Gastroesophageal sphincter (tissue), 3 donors: ENCODE data around the gene ABLIM2.

Source experiments
- POLR2AphosphoS5 ChIP-seq: sonication (generic); formaldehyde crosslinking; IDR thresholded peaks from one replicate; pipeline ENCODE4 v1.6.1; 2017; ENCODE audit warnings: antibody characterized with exemption
- TF ChIP-seq, protein P1 (sequence below), 4 experiments: fragments of 200-600 bp in 2 of 4; fragments of 450-650 bp in 2 of 4; sonication (generic) in 1 of 4; IDR thresholded peaks; one replicate each; pipeline ENCODE4 v1.5.1; 2017 to 2019; ENCODE audit warnings: antibody characterized with exemption in 4 of 4, mild to moderate bottlenecking in 2 of 4, moderate library complexity in 2 of 4

- TF ChIP-seq POLR2AphosphoS5, result no peak
- TF ChIP-seq, protein P1, sequence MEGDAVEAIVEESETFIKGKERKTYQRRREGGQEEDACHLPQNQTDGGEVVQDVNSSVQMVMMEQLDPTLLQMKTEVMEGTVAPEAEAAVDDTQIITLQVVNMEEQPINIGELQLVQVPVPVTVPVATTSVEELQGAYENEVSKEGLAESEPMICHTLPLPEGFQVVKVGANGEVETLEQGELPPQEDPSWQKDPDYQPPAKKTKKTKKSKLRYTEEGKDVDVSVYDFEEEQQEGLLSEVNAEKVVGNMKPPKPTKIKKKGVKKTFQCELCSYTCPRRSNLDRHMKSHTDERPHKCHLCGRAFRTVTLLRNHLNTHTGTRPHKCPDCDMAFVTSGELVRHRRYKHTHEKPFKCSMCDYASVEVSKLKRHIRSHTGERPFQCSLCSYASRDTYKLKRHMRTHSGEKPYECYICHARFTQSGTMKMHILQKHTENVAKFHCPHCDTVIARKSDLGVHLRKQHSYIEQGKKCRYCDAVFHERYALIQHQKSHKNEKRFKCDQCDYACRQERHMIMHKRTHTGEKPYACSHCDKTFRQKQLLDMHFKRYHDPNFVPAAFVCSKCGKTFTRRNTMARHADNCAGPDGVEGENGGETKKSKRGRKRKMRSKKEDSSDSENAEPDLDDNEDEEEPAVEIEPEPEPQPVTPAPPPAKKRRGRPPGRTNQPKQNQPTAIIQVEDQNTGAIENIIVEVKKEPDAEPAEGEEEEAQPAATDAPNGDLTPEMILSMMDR (IDR thresholded peaks at IDR 0.05), result no peak
Observed at GRCh38 chr4:7932287-7932686, 226.3 kb downstream of the ABLIM2 start.
